ENCODE data around the gene RABL6. TPM values are rescaled to one million over a fixed set of nuclear protein-coding genes. Genes with fewer than 3 reads are reported as not detected.

The RABL6 gene
- polyA plus RNA-seq, 1 experiment = 35.4 TPM

DNA sequence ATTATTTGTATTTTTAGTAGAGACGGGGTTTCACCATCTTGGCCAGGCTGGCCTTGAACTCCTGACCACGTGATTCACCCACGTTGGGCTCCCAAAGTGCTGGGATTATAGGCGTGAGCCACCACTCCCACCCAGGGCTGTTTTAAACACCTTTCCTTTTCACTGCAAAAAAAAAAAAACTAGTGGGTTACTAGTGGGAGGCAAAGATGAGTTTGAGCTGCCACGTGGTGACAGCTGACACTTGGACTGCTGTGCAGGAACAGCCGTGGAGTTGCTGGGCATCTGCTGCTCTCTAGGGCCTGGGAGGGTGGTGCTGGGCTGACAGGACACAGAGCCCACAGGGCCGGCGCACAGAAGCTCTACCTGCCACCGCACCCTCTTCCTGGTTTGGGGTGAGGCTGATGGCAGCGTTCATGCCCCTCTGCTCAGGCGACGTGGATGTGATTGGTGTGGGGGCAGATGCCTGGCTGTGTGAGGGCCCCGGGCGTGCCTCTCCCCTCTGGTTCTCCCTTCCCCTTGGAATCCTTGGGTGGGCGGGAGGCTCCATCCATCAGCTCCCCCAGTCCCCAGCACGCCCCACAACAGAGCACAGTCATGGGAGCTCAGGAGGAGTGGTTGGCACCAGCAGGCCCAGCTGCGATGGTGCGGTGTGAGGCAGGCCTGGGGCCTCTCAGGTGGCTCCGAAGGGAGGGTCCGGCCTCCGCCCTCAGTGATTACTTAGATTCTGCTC, 16.9 kb downstream of the RABL6 start:
- Histone ChIP-seq H3K27me3 (ENCODE audit: control insufficient read depth, insufficient read depth, low read length) (no peaks in the 10 kb centered on the region), H3K4me3 (ENCODE audit: low read depth, low read length) (no peak overlapping the region), H3K9me3 (ENCODE audit: control insufficient read depth, insufficient read depth, low read length) (no peaks in the 10 kb centered on the region; the same call in 1 of the 2 replicates), H3K27ac (ENCODE audit: low read depth, low read length) (no peak overlapping the region)
- DNase-seq (ENCODE audit: low read depth, low spot score) = no peak
- POLR2A ChIA-PET = interaction anchor here (0.5 kb wide), 2 partner anchors 52 to 124 kb away, joined by 3 to 9 read pairs; no protein-coding TSS in a partner anchor
- TF ChIP-seq, protein P1, sequence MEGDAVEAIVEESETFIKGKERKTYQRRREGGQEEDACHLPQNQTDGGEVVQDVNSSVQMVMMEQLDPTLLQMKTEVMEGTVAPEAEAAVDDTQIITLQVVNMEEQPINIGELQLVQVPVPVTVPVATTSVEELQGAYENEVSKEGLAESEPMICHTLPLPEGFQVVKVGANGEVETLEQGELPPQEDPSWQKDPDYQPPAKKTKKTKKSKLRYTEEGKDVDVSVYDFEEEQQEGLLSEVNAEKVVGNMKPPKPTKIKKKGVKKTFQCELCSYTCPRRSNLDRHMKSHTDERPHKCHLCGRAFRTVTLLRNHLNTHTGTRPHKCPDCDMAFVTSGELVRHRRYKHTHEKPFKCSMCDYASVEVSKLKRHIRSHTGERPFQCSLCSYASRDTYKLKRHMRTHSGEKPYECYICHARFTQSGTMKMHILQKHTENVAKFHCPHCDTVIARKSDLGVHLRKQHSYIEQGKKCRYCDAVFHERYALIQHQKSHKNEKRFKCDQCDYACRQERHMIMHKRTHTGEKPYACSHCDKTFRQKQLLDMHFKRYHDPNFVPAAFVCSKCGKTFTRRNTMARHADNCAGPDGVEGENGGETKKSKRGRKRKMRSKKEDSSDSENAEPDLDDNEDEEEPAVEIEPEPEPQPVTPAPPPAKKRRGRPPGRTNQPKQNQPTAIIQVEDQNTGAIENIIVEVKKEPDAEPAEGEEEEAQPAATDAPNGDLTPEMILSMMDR (IDR thresholded peaks at IDR 0.05; ENCODE audit: low read depth, low read length) = no peak
- CTCF ChIA-PET = interaction anchor here (0.7 kb wide), 2 partner anchors 205 to 349 kb away, joined by 3 to 5 read pairs; no protein-coding TSS in a partner anchor

DNA sequence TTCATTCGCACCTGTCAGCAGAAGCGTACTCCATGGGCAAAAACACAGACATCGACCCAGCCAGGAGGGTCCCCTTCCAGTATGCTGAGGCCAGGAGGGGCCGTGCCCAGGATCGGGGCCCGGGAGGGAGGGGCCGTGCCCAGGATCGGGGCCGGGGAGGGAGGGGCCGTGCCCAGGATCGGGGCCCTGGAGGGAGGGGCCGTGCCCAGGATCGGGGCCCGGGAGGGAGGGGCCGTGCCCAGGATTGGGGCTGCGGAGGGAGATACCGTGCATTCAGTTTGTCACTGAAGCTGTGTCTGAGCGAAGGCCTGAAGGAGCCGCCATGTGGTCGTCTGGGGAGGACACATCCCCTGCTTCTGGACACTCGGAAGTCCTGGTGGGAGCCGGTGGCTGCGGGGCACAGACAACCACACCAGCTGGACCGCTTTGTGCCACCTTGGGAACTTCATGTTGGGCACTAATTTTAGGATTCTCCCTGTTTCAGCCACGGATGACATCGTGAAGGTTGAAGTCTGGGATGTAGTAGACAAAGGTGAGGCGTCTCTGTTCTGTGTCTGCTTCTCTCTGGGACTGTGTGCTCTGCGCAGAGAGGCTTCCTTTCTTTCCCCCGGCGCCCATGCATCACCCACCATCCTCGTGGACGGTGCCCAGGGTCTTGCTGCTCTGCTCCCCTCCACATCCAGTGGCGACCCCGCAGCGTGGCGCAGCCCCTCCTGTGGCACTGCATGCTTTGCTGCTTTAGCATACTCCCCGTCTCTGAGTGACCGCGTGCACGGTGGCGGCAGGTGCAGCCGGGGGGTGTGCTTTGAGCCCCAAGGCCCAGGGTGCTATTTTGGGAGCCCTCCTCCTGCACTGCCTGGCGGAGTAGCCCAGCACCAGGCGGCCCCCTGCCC, 17.8 kb downstream of the RABL6 start:
- no peaks in the 10 kb centered on the region; the same call in 1 of the 2 replicates for H3K9me3 ChIP-seq (ENCODE audit: control insufficient read depth, insufficient read depth, low read length)
- TF ChIP-seq, protein P1 (IDR thresholded peaks at IDR 0.05; ENCODE audit: low read depth, low read length) = no peak
- CTCF ChIA-PET = interaction anchor here (1.4 kb wide), 1 partner anchor 17 kb away, joined by 5 read pairs; the partner anchor contains the start of gene AJM1
- no peak for DNase-seq (ENCODE audit: low read depth, low spot score)
- POLR2A ChIA-PET = interaction anchor here (0.5 kb wide), 2 partner anchors 53 to 125 kb away, joined by 3 to 9 read pairs; no protein-coding TSS in a partner anchor
- no peaks in the 10 kb centered on the region for H3K27me3 ChIP-seq (ENCODE audit: control insufficient read depth, insufficient read depth, low read length)
- H3K27ac ChIP-seq (ENCODE audit: low read depth, low read length) = no peak overlapping the region
- H3K4me3 ChIP-seq (ENCODE audit: low read depth, low read length) = no peak overlapping the region

DNA sequence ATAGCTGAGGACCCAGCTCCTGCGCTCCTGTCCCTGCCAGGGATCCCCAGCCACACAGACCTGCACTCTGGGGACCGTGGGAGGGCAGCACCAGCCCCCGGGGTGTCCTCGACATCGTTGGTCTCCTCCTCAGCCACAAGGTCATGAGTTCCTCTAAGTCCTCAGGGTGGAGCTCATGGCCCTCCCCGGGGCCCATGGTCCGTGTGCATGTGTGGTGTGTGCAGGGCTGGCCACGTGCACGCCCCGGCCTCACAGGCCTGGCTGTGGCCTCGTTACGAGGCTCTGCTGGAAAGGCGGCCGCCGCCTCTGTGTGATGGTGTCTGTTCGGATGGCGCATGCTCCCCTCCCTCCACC, 18.4 kb downstream of the RABL6 start:
- POLR2A ChIA-PET = interaction anchor here (0.7 kb wide), 1 partner anchor 428 kb away, joined by 4 read pairs; no protein-coding TSS in a partner anchor
- CTCF ChIA-PET = interaction anchor here (1.4 kb wide), 1 partner anchor 16 kb away, joined by 5 read pairs; the partner anchor contains the start of gene AJM1
- H3K4me3 ChIP-seq (ENCODE audit: low read depth, low read length) = no peak overlapping the region
- TF ChIP-seq, protein P1 (IDR thresholded peaks at IDR 0.05; ENCODE audit: low read depth, low read length) = no peak
- H3K9me3 ChIP-seq (ENCODE audit: control insufficient read depth, insufficient read depth, low read length) = no peaks in the 10 kb centered on the region; the same call in 1 of the 2 replicates
- no peaks in the 10 kb centered on the region for H3K27me3 ChIP-seq (ENCODE audit: control insufficient read depth, insufficient read depth, low read length)
- H3K27ac ChIP-seq (ENCODE audit: low read depth, low read length) = no peak overlapping the region
- no peak for DNase-seq (ENCODE audit: low read depth, low spot score)

DNA sequence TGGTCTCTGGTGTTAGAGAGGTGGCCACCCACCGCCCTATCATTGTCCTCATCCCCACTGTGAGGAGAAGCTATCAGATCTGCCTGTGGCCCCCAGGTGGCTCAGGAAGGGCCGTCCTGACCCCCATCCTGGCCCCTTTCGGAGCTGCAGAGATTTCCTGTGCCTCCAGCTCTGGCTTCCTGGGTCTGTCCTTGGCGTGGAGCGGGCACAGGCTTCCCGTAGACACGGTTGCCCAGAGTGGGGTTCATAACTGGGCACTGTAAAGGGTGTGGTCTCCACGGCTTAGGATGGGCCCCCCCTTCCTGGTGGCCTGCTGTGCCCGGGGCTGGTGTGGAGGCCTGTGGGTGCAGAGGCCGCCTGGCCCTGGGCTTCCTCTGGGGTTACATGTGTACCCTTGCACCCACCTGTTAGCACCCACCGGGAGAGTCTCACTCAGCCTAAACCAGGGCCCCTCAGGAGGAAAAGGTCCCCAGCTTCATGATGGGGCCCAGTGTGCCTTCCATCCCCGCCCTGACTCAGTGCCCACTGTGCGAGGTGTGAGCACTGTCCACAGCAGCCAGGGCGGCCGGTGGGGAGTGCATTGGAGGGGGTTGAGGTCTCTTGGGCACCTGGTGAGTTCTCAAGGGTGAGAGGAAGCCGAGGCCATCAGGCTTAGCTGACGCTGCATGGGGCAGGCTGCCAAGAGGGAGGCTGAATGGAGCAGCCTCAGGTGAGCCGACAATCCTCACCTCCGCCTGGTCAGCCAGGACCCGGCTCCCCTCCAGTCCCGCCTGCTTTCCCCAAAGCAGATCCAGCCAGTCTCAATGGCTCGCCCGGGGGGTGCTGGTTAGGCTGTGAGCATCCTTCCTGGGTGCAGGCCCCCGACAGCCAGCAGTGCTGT, 19.2 kb downstream of the RABL6 start:
- POLR2A ChIA-PET = interaction anchor here (0.7 kb wide), 1 partner anchor 427 kb away, joined by 4 read pairs; no protein-coding TSS in a partner anchor
- CTCF ChIA-PET = interaction anchor here (1.4 kb wide), 1 partner anchor 15 kb away, joined by 5 read pairs; the partner anchor contains the start of gene AJM1
- Histone ChIP-seq H3K27me3 (ENCODE audit: control insufficient read depth, insufficient read depth, low read length) (no peaks in the 10 kb centered on the region), H3K9me3 (ENCODE audit: control insufficient read depth, insufficient read depth, low read length) (no peaks in the 10 kb centered on the region; the same call in 1 of the 2 replicates), H3K4me3 (ENCODE audit: low read depth, low read length) (no peak overlapping the region), H3K27ac (ENCODE audit: low read depth, low read length) (no peak overlapping the region)
- DNase-seq (ENCODE audit: low read depth, low spot score) = no peak
- TF ChIP-seq, protein P1 (IDR thresholded peaks at IDR 0.05; ENCODE audit: low read depth, low read length) = no peak
